HFFc6 (cell line): ENCODE results near the gene OPCML. TPM values are rescaled to one million over a fixed set of nuclear protein-coding genes. Genes with fewer than 3 reads are reported as not detected.

Source experiments
- DNase-seq: peaks from one replicate; pipeline ENCODE4 v3.0.0-alpha.2; 2018
- H3K27ac Mint-ChIP-seq: 2 replicates; pipeline ENCODE4 v1.8.0; 2020; ENCODE audit warnings: mild to moderate bottlenecking, mixed read lengths
- H3K27me3 Mint-ChIP-seq: 2 replicates; pipeline ENCODE4 v1.8.0; 2021; ENCODE audit warnings: mild to moderate bottlenecking, moderate library complexity, mixed read lengths; ENCODE audit not compliant: insufficient read depth
- H3K36me3 Mint-ChIP-seq: 2 replicates; pipeline ENCODE4 v1.8.0; 2021; ENCODE audit warnings: low read depth, mixed read lengths
- H3K4me1 Mint-ChIP-seq: 2 replicates; pipeline ENCODE4 v1.8.0; 2020; ENCODE audit warnings: low read depth, mixed read lengths
- H3K4me3 Mint-ChIP-seq: 2 replicates; pipeline ENCODE4 v1.8.0; 2020; ENCODE audit warnings: mild to moderate bottlenecking, moderate library complexity, mixed read lengths
- H3K9me3 Mint-ChIP-seq: 2 replicates; pipeline ENCODE4 v1.8.0; 2020; ENCODE audit warnings: mild to moderate bottlenecking, mixed read lengths
- total RNA-seq, 6 experiments: library from RNA; stranded (reverse); fragmentation: NEBNext Ultra II Directional; extraction: Animal tissue kit (Norgen Biotek cat#: 25700); gene quantifications; 2 replicates in 1 of 6; 3 replicates in 5 of 6; pipeline ENCODE4 v1.2.3, GENCODE V29; 2021
- TF ChIP-seq, protein P1 (sequence below): fragments of 200-600 bp; sonication (generic); IDR thresholded peaks from 2 replicates; pipeline ENCODE4 v1.5.0; 2021; ENCODE audit warnings: antibody characterized with exemption, mild to moderate bottlenecking

Gene OPCML
- total RNA-seq, 6 experiments from 2014 or later = 0.11 to 1.7 (median 0.33) TPM

DNA sequence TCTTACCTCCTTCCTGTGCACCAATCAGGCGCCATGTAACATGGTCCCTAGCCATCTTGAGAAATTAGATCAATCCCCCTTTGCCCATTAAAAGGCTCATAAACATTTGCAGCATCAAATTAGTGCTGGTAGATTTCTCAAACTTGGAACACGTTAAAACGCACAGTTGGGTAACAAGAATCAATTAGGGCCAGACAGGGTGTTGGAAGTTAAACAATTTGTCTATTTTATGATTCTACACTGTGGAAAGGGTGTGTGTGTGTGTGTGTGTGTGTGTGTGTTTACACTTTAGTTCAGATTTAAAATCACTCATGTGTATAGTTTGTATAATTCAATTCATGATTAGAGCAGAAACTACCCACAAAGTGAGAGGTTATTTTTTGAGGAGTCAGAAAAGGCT lies 682.0 kb downstream of the OPCML start:
- H3K4me3 Mint-ChIP-seq = no peak overlapping the region
- no peaks in the 10 kb centered on the region; the same call in 1 of the 2 replicates for H3K27me3 Mint-ChIP-seq
- H3K9me3 Mint-ChIP-seq = peaks cover 4% of the 10 kb centered on the region
- peaks cover 4% of the 10 kb centered on the region for H3K36me3 Mint-ChIP-seq
- peaks cover 8% of the 10 kb centered on the region for H3K4me1 Mint-ChIP-seq
- no peak overlapping the region for H3K27ac Mint-ChIP-seq
- no peak for DNase-seq
- TF ChIP-seq, protein P1, sequence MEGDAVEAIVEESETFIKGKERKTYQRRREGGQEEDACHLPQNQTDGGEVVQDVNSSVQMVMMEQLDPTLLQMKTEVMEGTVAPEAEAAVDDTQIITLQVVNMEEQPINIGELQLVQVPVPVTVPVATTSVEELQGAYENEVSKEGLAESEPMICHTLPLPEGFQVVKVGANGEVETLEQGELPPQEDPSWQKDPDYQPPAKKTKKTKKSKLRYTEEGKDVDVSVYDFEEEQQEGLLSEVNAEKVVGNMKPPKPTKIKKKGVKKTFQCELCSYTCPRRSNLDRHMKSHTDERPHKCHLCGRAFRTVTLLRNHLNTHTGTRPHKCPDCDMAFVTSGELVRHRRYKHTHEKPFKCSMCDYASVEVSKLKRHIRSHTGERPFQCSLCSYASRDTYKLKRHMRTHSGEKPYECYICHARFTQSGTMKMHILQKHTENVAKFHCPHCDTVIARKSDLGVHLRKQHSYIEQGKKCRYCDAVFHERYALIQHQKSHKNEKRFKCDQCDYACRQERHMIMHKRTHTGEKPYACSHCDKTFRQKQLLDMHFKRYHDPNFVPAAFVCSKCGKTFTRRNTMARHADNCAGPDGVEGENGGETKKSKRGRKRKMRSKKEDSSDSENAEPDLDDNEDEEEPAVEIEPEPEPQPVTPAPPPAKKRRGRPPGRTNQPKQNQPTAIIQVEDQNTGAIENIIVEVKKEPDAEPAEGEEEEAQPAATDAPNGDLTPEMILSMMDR = no peak

DNA sequence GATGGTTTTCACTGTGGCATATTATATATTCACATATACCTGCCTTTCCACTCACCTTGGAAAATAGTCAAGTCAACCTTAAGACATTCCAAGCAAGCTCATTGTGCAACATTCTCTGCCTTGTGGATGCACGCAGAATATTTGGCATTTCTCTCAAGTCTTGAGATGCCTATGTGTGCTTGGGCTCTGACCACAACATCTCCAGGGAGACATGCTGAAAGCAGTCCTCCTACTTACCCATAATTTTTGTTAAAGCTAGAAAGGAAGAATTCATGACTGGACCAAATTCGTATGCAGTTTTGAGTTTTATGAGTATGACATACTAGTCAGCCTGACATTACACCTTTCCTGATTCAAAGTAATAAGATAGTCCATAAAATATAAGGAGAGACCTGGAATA lies 684.0 kb downstream of the OPCML start:
- no peak overlapping the region for H3K4me3 Mint-ChIP-seq
- H3K27ac Mint-ChIP-seq = no peak overlapping the region
- no peaks in the 10 kb centered on the region; the same call in 1 of the 2 replicates for H3K27me3 Mint-ChIP-seq
- H3K9me3 Mint-ChIP-seq = no peaks in the 10 kb centered on the region; the same call in 1 of the 2 replicates
- no peak for DNase-seq
- TF ChIP-seq, protein P1 = no peak
- H3K36me3 Mint-ChIP-seq = no peaks in the 10 kb centered on the region
- peaks cover 28% of the 10 kb centered on the region for H3K4me1 Mint-ChIP-seq

DNA sequence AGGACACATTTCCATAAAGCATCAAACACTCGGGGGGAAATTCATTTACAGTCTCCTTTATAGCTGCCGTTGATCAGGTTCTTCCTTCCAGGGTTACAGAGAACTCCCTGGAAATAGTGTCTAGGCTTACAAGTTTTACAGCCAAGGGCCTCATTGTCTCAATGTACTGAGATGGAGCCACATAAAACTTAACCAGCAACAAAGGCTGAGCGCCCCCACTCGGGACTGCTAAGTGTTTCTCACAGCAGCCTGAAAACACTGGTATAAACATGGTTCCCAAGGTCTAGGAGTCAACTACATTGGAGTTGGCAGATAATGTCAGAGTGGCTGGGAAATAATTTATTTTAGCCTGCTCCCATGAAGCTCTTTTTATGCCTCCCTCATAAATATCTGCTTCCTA lies 686.2 kb downstream of the OPCML start:
- DNase-seq = no peak
- H3K9me3 Mint-ChIP-seq = no peaks in the 10 kb centered on the region; the same call in 1 of the 2 replicates
- peaks cover 34% of the 10 kb centered on the region for H3K4me1 Mint-ChIP-seq
- H3K36me3 Mint-ChIP-seq = no peaks in the 10 kb centered on the region
- H3K27ac Mint-ChIP-seq = no peak overlapping the region
- TF ChIP-seq, protein P1 = no peak
- H3K4me3 Mint-ChIP-seq = no peak overlapping the region
- H3K27me3 Mint-ChIP-seq = no peaks in the 10 kb centered on the region; the same call in 1 of the 2 replicates

DNA sequence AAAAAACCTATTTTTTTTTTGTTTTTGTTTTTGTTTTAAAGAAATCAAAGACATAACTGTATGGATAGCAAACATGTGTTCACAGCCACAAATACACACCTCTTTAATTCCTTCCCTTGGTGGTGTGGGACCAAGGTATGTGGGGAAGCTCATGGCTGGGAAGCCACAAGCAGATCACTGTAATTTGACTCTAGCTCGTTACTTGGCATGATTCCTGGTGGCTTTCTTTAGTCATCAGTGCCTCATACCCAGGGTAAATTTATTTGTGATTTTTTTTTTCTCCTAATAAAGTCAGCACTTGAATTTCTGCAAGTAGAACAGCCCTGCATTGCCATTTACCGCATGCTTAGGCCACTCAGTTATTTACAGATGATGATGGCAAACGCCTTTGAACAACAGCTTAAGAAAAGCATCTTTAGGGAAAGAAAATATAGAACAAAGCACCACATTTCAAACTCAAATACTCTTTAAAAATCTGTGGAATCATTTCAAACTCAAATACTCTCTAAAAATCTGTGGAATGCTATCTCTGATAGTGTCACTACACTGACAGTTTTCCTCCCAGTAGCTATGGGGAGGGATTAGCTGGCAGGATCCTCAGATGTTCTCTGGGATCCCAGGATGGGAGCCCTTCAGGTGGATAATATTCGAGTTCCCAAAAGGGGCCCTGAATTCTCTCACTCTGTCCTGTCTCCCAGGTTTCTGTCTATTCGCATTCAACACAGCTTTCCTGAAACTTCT lies 687.2 kb downstream of the OPCML start:
- peak; percentile 88 for DNase-seq
- peaks cover 34% of the 10 kb centered on the region for H3K4me1 Mint-ChIP-seq
- H3K27me3 Mint-ChIP-seq = no peaks in the 10 kb centered on the region; the same call in 1 of the 2 replicates
- H3K9me3 Mint-ChIP-seq = no peaks in the 10 kb centered on the region; the same call in 1 of the 2 replicates
- H3K36me3 Mint-ChIP-seq = no peaks in the 10 kb centered on the region
- no peak overlapping the region for H3K4me3 Mint-ChIP-seq
- H3K27ac Mint-ChIP-seq = peak overlapping the region; percentile 34; the same call in 1 of the 2 replicates
- TF ChIP-seq, protein P1 = no peak

DNA sequence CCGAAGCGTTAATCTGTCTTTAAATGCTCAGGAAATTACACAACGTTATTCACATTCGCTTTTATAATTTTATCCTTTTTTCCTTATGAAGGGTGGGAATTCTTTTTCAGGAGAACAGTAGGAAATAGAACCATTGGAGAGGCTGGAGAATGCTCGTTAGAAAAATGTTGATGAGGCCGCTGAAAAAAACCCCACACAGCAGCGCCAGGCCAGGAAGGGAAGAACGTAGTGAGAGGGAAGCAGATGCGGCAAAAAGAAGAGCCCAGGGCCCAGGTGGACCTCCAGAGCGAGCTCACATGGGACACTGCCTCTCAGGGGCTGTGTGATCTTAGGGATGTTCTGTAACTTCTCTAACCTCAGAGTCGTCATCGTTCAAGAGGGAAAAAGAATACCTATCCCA lies 691.6 kb downstream of the OPCML start:
- H3K36me3 Mint-ChIP-seq = peaks cover 16% of the 10 kb centered on the region; the same call in 1 of the 2 replicates
- no peaks in the 10 kb centered on the region; the same call in 1 of the 2 replicates for H3K27me3 Mint-ChIP-seq
- peaks cover 49% of the 10 kb centered on the region for H3K4me1 Mint-ChIP-seq
- DNase-seq = no peak
- H3K9me3 Mint-ChIP-seq = no peaks in the 10 kb centered on the region; the same call in 1 of the 2 replicates
- TF ChIP-seq, protein P1 = no peak
- H3K27ac Mint-ChIP-seq = no peak overlapping the region; the same call in 1 of the 2 replicates
- no peak overlapping the region for H3K4me3 Mint-ChIP-seq
